HG03095 (cell line): Measurements from ENCODE around the gene PSMG3.

Experiments used
- ATAC-seq: cut with Tn5 transposase; IDR thresholded peaks from one replicate; pipeline ENCODE4 v1.9.1; 2021; ENCODE audit warnings: moderate library complexity; ENCODE audit not compliant: unreplicated experiment

Gene PSMG3, protein sequence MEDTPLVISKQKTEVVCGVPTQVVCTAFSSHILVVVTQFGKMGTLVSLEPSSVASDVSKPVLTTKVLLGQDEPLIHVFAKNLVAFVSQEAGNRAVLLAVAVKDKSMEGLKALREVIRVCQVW

DNA sequence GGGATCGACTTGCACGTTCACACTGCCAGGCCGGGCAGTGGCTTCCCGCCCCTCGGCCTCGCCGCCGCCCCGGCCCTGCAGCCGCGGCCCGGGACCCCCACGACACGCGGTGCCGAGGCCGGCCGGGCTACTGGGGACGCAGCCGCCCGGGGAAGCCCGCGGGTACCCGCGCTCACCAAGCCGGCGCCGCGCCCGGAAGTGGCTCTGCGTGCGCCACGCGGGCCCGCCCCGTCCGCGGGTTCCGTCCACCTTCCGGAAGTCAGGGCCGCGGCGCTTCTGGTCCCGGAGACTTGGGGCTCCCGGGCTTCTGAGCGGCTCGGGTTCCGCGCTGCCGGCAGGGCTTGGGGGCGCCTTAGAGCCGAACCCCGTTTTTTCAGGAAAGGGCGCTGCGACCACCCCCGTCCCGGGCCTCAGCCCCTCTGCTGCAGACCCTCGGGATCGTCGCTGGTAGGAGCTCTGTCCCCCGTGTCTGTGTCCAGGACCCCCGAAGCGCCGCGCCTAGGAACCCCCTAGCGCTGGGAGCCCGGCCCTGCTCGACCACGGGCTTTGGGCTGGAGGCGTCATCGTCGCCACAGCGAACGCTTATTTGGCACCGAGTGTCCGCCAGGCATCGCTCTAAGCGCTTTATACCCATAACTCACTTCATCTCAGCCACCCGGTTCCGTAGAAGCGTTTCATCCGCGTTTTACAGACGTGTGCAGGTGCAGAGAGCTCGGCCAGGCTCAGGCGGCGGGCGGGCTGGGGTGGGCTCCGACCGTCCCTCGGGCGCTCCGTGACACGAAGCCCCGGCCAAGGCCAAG is at the start of gene PSMG3:
Gene PSMG3 (minus strand): TSS at position 200 of the 800 bp plus-strand sequence. CDS start 693 bp downstream, outside the sequence.
- ATAC-seq, result peak; percentile 85

DNA sequence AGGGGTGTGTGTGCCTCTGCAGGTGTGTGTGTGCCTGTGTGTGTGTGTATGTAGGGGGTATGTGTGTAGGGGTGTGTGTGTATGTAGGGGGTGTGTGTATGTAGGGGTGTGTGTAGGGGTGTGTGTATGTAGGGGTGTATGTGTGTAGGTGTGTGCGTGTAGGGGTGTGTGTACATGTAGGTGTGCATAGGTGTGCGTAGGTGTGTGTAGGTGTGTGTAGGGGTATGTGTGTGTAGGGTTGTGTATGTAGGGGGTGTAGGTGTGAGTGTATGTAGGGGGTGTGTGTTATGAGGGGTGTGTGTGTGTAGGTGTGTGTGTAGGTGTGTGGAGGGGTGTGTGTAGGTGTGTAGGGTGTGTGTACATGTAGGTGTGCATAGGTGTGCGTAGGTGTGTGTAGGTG is 48.6 kb upstream of the PSMG3 start:
- ATAC-seq, result no peak

DNA sequence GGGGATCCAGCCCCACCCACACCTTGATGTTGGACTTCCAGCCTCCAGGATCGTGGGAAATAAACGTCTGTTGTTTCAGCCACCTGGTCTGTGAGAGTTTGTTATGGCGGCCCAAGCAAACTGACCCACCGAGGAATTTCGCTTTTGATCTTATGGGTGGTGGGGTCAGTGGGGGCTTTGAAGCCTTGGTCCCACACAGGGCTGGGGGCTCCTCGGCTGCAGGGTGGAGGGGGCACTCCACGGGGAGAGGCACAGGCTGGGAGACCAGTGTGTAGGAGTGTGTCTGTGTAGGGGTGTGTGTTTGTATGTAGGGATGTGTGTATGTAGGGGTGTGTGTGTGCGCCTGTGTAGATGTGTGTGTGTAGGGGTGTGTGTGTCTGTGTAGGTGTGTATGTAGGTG is 48.1 kb upstream of the PSMG3 start:
- no peak for ATAC-seq

DNA sequence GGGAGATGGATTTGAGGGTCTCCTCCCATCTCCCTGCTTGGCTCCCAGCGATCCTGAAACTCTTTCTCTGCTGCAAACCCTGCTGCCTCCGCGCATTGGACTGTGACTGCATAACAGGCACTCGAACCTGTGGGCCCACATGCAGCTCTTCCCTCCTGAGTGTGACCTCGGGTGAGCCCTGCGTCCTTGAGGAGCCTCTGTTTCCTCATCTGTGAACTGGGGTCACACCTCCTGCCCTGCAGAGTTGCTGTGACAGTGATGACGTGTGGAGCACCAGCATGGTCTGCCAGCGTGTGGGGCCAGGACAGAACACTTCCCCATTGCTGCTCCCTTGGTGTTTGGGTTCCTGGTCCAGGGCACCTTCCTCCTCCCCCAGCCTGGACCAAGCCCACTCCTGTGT is 46.9 kb upstream of the PSMG3 start:
- no peak for ATAC-seq

DNA sequence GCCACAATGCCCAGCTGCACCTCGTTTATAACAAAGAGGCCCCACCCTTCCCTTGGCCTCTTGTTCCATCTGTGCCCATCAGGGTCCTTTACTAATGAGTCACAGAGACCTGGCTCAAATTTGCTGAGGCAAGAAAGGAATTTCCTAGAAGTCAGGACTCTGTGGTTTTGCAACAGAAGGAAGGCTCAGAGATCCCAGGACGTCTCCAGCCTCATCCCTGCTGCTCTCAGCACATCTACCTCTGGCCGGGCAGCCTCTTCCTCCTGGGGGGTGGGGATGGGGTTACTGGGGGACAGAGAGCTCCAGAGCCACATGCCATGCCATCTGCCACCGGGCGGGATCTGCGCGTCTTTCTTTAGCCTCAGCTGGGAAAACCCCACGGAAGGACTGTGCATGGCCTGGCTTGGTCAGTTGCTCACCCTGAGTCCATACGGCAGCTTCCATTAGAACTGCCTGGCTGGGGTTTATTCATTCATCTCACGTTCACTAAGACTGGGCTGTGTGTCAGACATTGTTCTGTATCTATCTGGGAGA is 41.9 kb upstream of the PSMG3 start:
- no peak for ATAC-seq

DNA sequence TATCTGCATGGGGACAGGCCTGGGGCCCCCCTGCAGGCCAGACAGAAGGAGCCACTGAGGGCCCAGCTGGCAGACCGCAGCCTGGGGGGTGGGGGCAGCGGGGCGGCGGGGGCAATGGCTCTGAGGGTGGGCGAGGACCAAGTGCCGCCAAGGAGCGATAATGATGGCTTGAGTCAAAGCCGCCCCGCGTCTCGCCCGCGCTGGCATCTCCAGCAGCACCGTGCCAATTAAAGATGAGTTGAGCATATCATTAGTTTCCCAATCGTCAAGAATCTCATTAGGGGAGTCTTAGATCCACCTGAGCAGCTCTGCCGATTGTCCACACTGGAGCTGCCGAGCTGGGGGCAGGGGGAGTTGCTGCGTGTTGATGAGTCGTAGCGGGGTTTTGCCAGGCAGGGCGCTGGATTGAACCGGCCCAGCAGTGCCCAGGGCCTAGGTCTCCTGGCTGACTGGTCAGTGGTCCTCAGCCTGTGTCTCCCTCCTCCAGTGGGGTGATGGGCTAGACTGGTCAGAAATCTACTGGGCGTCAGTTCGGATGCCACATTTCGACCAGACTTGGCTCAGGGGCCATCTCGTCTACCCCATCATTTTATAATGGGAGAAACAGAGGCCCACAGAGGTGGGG is 41.0 kb upstream of the PSMG3 start:
- ATAC-seq, result no peak

DNA sequence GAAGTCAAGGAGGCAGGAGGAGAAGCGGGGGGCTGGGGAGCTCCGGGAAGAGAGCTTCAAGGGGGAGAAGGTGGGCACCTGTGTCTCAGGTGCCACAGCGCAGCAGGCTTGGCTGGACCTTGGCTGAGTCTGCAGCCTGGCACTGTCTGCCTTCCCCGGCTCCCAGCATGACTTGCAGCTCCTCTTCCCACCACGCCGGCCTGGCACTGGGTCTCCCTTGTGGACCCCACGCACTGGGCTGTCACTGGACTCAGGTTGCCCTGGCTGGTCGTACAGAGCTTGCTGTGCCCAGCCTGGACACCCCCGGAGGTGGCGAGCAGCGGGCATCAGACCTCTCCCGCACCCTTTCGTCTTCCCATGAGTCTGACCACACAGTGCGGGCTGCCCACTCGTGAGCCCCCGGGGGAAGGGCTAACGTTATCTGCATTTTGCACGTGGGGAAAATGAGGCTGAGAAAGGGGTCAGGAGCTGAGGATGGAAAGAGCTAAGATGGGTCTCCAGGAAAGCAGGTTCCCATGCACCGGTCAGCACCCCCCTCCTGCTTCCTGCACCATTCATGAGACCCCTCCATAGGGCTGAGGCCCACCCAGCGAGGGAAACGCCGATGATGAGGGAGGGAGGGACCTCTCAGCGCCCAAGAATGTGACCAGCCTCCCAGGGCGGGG is 40.3 kb upstream of the PSMG3 start:
- no peak for ATAC-seq

DNA sequence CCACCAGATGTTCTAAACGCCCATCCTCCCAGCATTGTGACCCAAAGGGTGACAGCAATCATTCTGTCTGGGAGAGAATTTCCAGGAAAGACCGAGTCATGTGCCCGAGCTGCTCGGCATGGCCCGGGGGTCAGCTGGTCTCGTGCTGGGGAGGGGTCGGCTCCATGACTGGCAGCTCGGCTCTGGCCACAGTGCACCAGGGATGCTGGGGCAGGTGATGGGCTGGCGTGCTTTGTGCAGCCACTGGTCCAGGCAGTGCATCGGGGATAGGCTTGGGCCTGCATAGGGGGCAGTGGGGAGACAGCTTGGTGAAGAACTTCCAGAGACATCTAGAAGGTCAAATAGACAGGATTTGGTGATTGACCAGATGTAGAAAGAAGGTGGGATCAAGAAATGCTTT is 39.2 kb upstream of the PSMG3 start:
- no peak for ATAC-seq

DNA sequence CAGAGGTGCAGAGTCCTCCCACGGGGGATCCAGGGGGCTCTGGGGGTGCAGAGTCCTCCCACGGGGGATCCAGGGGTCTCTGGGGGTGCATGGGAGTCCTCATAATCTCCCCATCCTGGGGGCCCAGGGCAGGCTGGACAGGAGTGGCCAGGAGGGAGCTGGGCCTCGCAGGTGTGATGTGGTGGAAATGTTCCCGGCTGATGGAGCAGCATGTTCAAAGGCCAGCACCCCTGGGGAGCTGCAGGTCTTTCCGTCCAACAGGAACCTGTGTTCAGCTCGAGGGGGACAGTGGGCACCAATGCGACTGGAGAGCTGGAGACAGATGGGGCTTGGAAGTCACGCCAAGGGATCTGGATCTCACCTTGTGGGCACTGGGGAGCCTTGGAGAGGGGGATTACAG is 38.5 kb upstream of the PSMG3 start:
- no peak for ATAC-seq

DNA sequence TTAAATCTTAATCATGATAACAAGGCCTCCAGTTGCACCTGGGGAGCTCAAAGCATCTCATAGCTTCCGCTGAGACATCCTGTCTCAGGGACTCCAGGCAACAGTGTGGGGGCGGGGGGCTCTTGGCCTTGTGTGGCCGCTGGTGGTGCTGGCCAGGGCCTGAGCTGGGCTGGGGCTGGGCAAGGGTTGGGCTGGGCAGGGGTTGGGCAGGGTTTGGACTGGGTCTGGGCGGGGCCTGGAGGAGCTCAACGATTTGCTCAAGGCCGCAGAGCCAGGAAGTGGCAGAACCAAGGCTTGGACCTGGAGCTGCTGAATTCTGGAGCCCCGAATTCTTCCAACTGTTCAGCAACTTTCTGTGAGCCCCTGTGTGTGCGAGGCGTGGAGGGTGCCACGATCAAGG is 37.9 kb upstream of the PSMG3 start:
- ATAC-seq, result no peak

DNA sequence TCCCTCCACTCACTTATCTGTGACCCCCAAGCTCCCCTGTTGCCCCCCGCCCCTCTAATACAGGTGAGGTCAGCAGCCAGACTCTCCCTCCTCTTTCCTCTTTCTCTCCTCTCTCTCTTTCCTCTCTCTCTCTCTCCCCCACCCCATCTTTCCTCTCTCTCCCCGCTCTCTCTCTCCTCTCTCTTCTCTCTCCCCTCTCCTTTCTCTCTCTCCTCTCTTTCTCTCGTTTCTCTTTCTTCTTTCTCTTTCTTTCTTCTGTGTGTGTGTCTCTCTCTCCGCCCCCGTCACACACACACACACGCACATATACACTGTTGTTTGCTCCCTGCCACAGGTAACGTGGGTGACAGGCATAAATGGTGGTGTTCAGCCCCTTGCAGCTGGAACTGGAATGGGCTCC is 37.2 kb upstream of the PSMG3 start:
- ATAC-seq, result no peak

DNA sequence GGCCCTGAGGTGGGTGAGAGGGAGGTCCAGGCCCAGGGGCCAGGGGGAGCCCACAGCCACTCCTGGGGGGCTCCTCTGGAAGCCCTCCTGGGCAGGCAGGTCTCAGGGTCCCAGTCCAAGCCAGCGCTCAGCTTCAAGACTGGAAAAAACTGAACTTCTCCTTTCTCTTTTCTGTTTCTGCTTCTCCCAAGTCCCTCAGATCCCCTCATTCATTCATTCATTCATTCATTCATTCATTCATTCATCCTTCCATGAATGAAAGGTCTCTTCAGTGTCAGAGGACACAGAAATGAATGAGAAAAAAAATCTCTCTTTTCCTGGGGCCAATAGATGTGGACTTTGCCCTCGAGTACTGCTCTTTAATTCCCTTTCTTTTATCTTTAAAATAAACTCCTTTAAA is 34.6 kb upstream of the PSMG3 start:
- no peak for ATAC-seq

DNA sequence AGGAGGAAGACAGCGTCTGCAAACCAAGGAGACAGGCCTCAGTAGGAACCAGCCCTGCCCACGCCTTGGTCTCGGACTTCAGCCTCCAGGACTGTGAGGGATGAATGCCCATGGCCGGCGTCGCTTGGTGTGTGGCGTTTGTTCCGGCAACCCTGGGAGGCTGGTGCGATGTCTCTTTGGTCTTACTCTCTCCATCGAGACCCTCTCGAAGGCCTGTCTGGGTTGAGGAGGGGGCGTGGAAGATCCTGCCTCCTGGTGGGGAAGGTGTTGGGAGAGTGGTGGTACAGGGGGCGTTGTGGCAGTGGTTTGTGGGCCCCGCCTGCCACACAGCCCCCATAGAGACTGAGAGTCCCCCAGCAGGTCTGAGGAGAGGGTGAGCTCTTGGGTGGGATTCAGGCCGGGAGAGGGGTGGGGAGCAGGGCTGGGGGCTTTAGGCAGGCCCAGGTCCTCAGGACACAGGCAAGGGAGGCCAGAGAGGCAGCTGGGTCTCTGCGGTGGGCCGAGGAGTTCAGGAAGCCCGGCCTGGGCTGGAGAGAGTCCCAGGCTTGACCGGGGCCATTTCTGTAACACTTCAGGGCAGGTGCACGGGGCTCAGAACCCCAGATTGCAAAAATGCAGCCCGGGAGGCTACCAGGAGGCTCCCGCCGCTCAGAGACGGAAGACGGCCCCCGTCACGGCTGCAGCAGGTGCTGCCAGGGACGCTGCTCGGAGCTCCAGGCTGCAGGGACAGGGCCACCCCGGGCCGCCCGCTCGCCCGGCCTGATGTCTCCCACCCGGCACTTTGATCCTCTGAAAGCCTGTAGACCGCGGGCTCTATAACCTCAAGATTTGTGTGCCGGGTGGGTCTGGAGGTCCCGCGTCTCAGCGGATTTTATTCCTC is 33.8 kb upstream of the PSMG3 start:
- no peak for ATAC-seq

DNA sequence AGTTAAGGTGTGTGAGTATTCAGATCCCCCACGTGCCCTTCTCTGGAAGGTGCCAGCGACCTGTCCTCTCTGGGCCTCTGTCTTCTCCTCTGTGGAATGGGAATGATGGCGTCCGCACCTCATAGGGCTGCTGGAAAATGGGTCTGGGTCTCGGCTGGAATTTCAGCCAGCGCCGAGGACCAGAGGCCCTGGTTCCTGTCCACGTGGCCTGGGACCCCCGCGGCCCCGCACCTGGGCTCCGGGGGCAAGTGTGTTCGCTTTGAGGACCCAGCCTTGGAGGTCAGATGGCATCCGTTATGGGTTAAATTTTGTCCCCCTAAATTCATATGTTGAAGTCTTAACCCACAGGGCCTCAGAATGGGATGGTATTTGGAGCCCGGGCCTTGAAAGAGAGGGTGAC is 32.6 kb upstream of the PSMG3 start:
- ATAC-seq, result no peak

DNA sequence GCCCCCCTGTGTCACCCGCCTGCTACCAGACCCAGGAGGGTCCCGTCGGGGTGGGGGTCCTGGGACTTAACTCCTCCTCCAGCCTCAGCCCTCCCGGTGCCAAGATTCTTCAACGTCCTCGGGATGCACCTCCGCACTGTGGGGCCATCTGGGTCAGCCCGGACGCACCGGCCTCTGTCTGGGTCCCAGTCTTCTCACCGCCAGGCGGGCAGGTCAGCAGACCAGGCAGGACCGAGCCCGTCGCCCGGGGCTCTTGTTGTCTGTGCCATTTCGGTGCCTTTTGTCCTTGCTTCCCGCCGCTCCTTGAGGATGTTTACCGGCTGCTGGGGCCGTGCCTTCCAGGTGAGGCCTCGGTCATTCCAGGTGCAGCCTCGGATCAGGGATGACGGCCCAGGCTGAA is 32.1 kb upstream of the PSMG3 start:
- no peak for ATAC-seq

DNA sequence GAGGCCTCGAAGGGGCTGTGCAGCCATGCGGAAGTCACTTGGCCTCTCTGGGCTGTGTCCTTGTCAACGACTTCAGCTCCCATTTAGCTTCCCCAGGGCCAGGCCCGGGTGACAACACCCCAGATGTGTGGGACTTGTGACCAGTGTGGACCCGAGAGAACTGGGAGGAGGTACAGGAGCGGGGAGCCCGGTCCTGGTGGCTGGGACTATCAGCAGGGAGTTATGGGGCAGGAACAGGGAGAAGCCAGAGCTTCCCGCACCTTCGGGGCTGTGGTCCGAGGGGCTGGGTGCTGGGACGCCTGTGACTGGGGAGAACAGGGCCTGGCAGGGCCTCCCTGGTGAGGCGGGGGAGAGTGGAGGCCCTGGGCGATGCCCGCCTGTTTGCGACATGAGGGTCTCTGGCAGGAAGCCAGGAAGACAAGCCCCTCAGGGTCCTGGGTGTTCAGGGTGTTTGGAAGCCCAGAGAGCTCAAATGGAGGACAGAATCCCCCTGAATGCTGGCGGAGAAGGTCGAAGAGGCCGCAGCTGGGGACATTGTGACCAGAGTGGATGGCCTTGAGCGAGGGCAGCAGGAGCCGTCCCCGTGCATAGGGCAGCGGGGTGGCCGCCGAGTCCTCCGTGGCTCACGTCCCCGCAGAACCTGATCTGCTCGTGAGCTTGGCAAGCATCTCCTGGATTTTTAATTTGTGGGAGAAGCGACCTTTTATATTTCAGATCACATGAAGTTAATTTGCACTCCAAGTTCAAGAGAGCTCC is 30.0 kb upstream of the PSMG3 start:
- ATAC-seq, result no peak

DNA sequence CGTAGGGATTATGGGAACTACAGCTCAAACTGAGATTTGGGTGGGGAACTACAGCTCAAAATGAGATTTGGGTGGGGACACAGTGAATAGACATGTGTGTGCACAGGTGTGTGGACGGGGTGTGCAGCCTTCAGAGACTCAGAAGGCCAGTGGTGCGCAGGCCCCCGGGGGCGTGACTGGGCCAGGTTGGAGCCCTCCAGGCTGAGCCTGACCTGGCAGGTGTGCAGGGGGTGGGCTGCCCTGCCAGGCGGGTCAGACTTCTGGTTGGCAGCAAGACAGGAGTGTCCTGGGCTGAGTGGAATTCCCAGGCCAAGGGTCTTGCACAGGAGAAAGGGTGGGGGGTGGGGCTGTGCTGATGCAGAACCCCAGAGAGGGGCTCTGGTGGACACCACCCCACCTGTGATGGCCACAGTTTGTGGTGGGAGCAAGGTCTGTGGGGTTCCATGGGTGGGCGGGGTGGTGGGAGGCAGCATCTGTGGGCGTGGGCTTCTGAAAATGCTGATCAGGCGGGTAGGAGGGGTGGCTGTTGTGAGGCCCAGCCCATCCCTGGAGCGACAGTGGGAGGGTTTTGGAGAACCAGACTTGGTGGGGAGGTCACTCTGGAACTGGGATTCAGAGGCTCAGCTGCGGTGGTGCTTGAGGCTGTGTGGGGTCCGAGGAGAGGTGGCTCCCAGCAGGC is 29.3 kb upstream of the PSMG3 start:
- ATAC-seq, result no peak

DNA sequence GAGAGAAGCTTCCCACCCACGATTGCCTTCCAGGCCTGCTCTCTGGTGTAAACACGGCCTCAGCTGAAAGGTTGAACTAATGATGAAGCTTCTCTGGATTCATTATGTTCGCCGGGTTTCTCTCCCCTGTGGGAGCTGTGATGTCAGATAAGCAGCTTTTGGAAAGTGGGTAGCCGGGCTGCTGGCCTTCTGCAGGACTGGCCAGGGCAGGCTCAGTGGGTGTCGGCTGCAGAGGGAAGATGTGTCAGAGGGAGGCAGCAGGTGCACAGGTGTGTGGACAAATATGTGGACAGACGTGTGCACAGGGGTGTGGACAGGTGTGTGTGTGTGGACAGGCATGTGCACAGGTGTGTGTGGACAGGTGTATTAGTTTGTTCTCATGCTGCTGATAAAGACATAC is 28.5 kb upstream of the PSMG3 start:
- ATAC-seq, result no peak

DNA sequence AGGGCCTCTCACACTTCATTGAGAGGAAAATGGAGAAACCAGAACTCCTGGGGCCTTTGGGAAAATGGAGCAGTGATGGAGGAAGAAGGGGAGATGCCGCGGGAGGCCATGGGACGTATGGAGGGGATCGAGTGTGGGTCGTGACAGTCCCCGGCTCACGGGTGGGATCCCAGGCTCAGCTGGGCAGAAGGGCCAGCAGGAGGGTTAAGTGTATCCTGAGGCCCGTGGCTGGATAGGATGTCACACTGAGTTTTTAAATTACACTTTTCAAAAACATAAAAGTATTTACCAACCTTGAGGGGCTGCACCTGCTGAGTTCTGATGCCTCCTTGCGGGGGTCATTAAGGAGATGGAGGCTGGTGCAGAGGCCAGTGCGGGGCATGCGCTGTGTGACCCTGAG is 28.0 kb upstream of the PSMG3 start:
- no peak for ATAC-seq
